HG03520 (cell line): Measurements from ENCODE around the gene C11orf91.

Source experiments
- ATAC-seq: cut with Tn5 transposase; IDR thresholded peaks from one replicate; pipeline ENCODE4 v1.9.1; 2021; ENCODE audit warnings: mild to moderate bottlenecking, moderate library complexity; ENCODE audit not compliant: unreplicated experiment

C11orf91 gene

GRCh38 chr11:33651990-33652389 lies 48.6 kb downstream of the C11orf91 start:
- no peak for ATAC-seq

GRCh38 chr11:33651555-33651954 lies 49.1 kb downstream of the C11orf91 start:
- no peak for ATAC-seq

GRCh38 chr11:33649944-33650343 lies 50.7 kb downstream of the C11orf91 start:
- no peak for ATAC-seq
